Gastrocnemius medialis (tissue), 4 donors: ENCODE measurements around the gene GRIK1.

Source experiments
- CTCF ChIP-seq, 5 experiments: fragments of 450-650 bp in 3 of 5; fragments of 200-600 bp in 2 of 5; sonication (generic) in 2 of 5; IDR thresholded peaks in 4 of 5; conservative IDR thresholded peaks in 1 of 5; 1 replicate in 4 of 5; 2 replicates in 1 of 5; pipeline ENCODE4 v1.5.1; 2016 to 2019; ENCODE audit warnings: antibody characterized with exemption in 5 of 5, mild to moderate bottlenecking in 3 of 5, moderate library complexity in 3 of 5
- POLR2A ChIP-seq, 2 donors: fragments of 450-650 bp; IDR thresholded peaks; one replicate each; pipeline ENCODE4 v1.6.1; 2017; ENCODE audit warnings: antibody characterized with exemption in 2 of 2, mild to moderate bottlenecking in 2 of 2, moderate library complexity in 2 of 2

GRCh38 chr21:29613021-29613420, 326.8 kb downstream of the GRIK1 start:
- no peak for TF ChIP-seq CTCF (IDR thresholded peaks at IDR 0.05 in 4 of 5, conservative IDR thresholded peaks at IDR 0.05 in 1 of 5)
- TF ChIP-seq POLR2A (IDR thresholded peaks at IDR 0.05): no peak
